Umbilical cord (tissue), 2 donors: Measurements from ENCODE around the gene TSBP1. TPM values are rescaled to one million over a fixed set of nuclear protein-coding genes. Genes with fewer than 3 reads are reported as not detected.

Experiments used
- DNase-seq: peaks from one replicate; pipeline ENCODE4 v3.0.0-alpha.2; 2015; ENCODE audit warnings: low spot score
- total RNA-seq: library from RNA; depleted of rRNA; stranded (reverse); fragments of >200 nt; gene quantifications from one replicate; pipeline ENCODE4 v1.2.3, GENCODE V29; 2014; ENCODE audit warnings: low replicate concordance; ENCODE audit not compliant: insufficient read depth

TSBP1 gene
- 1.7 TPM for total RNA-seq

- no peak for DNase-seq
Measured at GRCh38 chr6:32371803-32372202, at the start of gene TSBP1. TSS of gene TSBP1 (minus strand) at chr6:32371903. CDS start at chr6:32371706, 197 bp downstream.

- no peak for DNase-seq
Measured at GRCh38 chr6:32416036-32416435, 44.3 kb upstream of the TSBP1 start.

- peak; percentile 77 for DNase-seq
Measured at GRCh38 chr6:32415521-32416019, 43.9 kb upstream of the TSBP1 start.

GRCh38 chr6:32413427-32414047 is 41.8 kb upstream of the TSBP1 start:
- peak; percentile 63 for DNase-seq

- no peak for DNase-seq
Measured at GRCh38 chr6:32411566-32412327, 40.0 kb upstream of the TSBP1 start.

- no peak for DNase-seq
Measured at GRCh38 chr6:32410906-32411305, 39.2 kb upstream of the TSBP1 start.

GRCh38 chr6:32406857-32407256 is 35.2 kb upstream of the TSBP1 start, which contains the start of gene BTNL2:
TSS of gene BTNL2 (minus strand) at chr6:32407181. CDS start at chr6:32407123, 58 bp downstream.
- no peak for DNase-seq

- DNase-seq: no peak
Measured at GRCh38 chr6:32406197-32406596, 34.5 kb upstream of the TSBP1 start.

- no peak for DNase-seq
Measured at GRCh38 chr6:32405656-32406055, 34.0 kb upstream of the TSBP1 start.

- DNase-seq: no peak
Measured at GRCh38 chr6:32402812-32403211, 31.1 kb upstream of the TSBP1 start.

GRCh38 chr6:32401284-32401963 is 29.7 kb upstream of the TSBP1 start:
- DNase-seq: no peak

- no peak for DNase-seq
Measured at GRCh38 chr6:32397252-32397920, 25.7 kb upstream of the TSBP1 start.

- no peak for DNase-seq
Measured at GRCh38 chr6:32396028-32396427, 24.3 kb upstream of the TSBP1 start.

GRCh38 chr6:32393665-32394420 is 22.1 kb upstream of the TSBP1 start:
- peak; percentile 63 for DNase-seq

- DNase-seq: no peak
Measured at GRCh38 chr6:32391505-32391904, 19.8 kb upstream of the TSBP1 start.

GRCh38 chr6:32387589-32388340 is 16.1 kb upstream of the TSBP1 start:
- no peak for DNase-seq

GRCh38 chr6:32386040-32386439 is 14.3 kb upstream of the TSBP1 start:
- DNase-seq: no peak

GRCh38 chr6:32382757-32383420 is 11.2 kb upstream of the TSBP1 start:
- no peak for DNase-seq

GRCh38 chr6:32379545-32379944 is 7.8 kb upstream of the TSBP1 start:
- DNase-seq: no peak
